ENCODE data around the gene CBR3. TPM values are rescaled to one million over a fixed set of nuclear protein-coding genes. Genes with fewer than 3 reads are reported as not detected.

The CBR3 gene
- total and polyA plus RNA-seq, 2 of the 13 experiments (the other 11 are each of a cell fraction or from before 2014, with no cell fraction given) = not detected

DNA sequence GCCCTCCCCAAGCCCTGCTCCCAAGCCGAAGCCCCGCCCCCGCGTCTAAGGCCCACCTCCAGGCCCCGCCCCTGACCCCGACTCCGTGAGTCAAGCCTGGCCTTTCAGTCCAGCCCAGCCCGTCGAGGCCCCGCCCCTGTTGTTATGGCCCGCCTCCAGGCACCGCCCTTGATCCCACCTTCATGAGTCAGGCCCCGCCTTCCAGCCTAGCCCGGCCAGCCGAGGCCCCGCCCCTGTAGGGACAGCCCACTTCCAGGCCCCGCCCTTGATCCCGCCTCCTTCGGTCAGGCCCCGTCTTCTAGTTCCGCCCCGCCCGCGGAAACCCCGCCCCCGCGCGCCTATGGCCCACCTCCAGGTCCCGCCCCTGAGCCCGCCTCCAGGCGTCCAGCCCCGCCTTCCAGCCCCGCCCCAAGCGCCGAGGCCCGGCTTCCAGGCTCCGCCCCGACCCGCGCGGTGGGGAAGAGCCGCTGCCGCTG is 21.5 kb downstream of the CBR3 start (continued):
- TF ChIP-seq, protein P1, sequence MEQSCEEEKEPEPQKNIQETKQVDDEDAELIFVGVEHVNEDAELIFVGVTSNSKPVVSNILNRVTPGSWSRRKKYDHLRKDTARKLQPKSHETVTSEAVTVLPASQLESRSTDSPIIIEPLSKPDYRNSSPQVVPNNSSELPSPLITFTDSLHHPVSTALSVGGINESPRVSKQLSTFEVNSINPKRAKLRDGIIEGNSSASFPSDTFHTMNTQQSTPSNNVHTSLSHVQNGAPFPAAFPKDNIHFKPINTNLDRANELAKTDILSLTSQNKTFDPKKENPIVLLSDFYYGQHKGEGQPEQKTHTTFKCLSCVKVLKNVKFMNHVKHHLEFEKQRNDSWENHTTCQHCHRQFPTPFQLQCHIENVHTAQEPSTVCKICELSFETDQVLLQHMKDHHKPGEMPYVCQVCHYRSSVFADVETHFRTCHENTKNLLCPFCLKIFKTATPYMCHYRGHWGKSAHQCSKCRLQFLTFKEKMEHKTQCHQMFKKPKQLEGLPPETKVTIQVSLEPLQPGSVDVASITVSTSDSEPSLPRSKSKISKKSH (CRISPR knock-in tag; IDR thresholded peaks at IDR 0.05; ENCODE audit: borderline replicate concordance) = no peak
- TF ChIP-seq, protein P2, sequence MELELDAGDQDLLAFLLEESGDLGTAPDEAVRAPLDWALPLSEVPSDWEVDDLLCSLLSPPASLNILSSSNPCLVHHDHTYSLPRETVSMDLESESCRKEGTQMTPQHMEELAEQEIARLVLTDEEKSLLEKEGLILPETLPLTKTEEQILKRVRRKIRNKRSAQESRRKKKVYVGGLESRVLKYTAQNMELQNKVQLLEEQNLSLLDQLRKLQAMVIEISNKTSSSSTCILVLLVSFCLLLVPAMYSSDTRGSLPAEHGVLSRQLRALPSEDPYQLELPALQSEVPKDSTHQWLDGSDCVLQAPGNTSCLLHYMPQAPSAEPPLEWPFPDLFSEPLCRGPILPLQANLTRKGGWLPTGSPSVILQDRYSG (CRISPR knock-in tag; IDR thresholded peaks at IDR 0.05) = no peak

DNA sequence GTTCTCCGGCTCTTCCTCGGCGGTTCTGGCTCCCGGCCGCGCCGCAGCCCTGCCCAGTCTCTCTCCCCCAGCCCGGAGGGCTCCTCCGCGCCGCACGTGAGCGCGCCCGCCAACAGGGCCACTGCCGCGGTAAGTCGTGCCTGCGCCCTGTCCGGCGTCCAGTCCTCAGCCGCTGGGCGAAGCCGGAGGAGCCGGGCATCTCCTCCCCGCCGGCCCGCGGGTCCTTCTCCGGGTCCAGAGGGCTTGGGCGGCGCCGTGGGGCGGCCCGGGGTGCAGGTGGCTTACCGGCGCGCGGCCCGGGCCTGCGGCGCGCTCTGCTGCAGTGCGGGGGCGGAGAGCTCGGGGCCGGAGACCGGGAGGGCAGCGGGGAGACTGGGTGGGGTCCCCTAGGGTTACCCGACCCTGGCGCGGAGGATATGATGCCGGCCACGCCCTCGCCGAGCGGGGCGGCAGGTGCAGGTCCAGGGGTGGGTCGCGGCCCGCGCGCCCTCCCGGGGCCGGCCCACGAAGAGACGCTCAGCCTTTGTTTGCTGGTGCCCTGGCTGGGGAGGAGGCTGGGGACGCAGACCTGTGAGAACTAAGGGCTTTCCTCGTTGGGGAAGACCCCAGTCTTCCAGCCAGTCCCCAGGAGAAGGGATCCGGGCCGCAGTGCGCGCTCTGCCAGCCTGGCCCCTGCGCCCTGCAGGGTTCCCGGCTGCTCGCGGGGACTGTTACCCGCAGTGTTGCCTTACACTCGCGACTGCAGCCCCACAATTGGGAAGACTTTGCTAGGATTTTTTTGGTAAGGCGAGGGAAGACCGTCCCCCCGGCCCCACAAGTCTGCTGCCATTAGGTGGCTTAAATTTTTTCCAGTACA is 22.2 kb downstream of the CBR3 start, which contains the start of gene DOP1B:
Gene DOP1B (plus strand): TSS at position 10 of the 856 bp plus-strand sequence. CDS start 7,910 bp downstream, outside the sequence.
- no TSS peak for BruUV-seq (replicated peaks)
- ChIA-PET CTCF (ENCODE audit: low intra/inter-chr PET ratio, low total read pairs) (interaction anchor here (2.3 kb wide), 1 partner anchor 53 kb away, joined by 10 read pairs; no protein-coding TSS in a partner anchor), POLR2A (interaction anchor here (2.2 kb wide), 1 partner anchor 163 kb away, joined by 15 read pairs; the partner anchor contains the start of gene MORC3)
- H3K9me3 ChIP-seq (ENCODE audit: low read length) = no peaks in the 10 kb centered on the region
- peak within 1 kb of the TSS; percentile 85 to 91 (median 87) for H3K4me3 ChIP-seq (replicated peaks in 1 of 3; ENCODE audit: insufficient read depth in 1 of 3, low read depth in 2 of 3, low read length in 3 of 3)
- H3K9ac ChIP-seq (ENCODE audit: insufficient read depth, low read depth, low read length) = peak within 1 kb of the TSS; percentile 75
- in situ Hi-C loops (cut with HindIII; ENCODE audit: extremely low pct_ligation_motif_present, low pct_unique_long_range_greater_than_20kb) (loop anchor here (5.0 kb wide), 1 partner anchor 50 kb away; no protein-coding TSS in a partner anchor), intact Hi-C loops (cut with micrococcal nuclease; ENCODE audit: unreplicated experiment) (loop anchor here (2.0 to 5.0 kb wide), 2 partner anchors 78 to 230 kb away; partner anchors contain the start of gene CHAF1B)
- peak; percentile 70 for ATAC-seq
- no peaks in the 10 kb centered on the region for H3K79me2 ChIP-seq (ENCODE audit: insufficient read depth, low read length)
- no peak within 1 kb of the TSS for H2AFZ ChIP-seq (ENCODE audit: low read length)
- H3K27ac ChIP-seq (ENCODE audit: extremely low read length, insufficient read depth, low read length) = peak within 1 kb of the TSS; percentile 81
- peaks cover 0 to 5% of the 10 kb centered on the region in 2 experiments; a peak in 1 of 5 replicates for H3K27me3 ChIP-seq (ENCODE audit: control insufficient read depth in 1 of 2, insufficient read depth in 2 of 2, low read length in 2 of 2)
- no peaks in the 10 kb centered on the region for H4K20me1 ChIP-seq (ENCODE audit: insufficient read depth, low read length)
- H3K36me3 ChIP-seq (replicated peaks in 1 of 2; ENCODE audit: control insufficient read depth in 1 of 2, insufficient read depth in 2 of 2, low read length in 2 of 2) = no peaks in the 10 kb centered on the region
- FAIRE-seq = no peak
- peak within 1 kb of the TSS; percentile 96 for H3K4me2 ChIP-seq (ENCODE audit: low read depth, low read length)
- no peak for DNase-seq (ENCODE audit: low spot score)
- no CpG with 5 or more reads among the region's 83 CpGs for WGBS (ENCODE audit: low lambda C conversion rate)
- peaks cover 17% of the 10 kb centered on the region for H3K4me1 ChIP-seq (ENCODE audit: insufficient read depth, low read length)
- no peak for TF ChIP-seq KDM6A (CRISPR knock-in tag; IDR thresholded peaks at IDR 0.05; ENCODE audit: low read depth)
- TF ChIP-seq ZNF589 (CRISPR knock-in tag; conservative IDR thresholded peaks at IDR 0.05) = no peak
- TF ChIP-seq, protein P3, sequence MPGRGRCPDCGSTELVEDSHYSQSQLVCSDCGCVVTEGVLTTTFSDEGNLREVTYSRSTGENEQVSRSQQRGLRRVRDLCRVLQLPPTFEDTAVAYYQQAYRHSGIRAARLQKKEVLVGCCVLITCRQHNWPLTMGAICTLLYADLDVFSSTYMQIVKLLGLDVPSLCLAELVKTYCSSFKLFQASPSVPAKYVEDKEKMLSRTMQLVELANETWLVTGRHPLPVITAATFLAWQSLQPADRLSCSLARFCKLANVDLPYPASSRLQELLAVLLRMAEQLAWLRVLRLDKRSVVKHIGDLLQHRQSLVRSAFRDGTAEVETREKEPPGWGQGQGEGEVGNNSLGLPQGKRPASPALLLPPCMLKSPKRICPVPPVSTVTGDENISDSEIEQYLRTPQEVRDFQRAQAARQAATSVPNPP (CRISPR knock-in tag; IDR thresholded peaks at IDR 0.05) = no peak
- no peak for TF ChIP-seq ZNF737 (CRISPR knock-in tag; IDR thresholded peaks at IDR 0.05; ENCODE audit: borderline replicate concordance)
- no peak for TF ChIP-seq ZFP62 (CRISPR knock-in tag; IDR thresholded peaks at IDR 0.05)
- TF ChIP-seq, protein P4, sequence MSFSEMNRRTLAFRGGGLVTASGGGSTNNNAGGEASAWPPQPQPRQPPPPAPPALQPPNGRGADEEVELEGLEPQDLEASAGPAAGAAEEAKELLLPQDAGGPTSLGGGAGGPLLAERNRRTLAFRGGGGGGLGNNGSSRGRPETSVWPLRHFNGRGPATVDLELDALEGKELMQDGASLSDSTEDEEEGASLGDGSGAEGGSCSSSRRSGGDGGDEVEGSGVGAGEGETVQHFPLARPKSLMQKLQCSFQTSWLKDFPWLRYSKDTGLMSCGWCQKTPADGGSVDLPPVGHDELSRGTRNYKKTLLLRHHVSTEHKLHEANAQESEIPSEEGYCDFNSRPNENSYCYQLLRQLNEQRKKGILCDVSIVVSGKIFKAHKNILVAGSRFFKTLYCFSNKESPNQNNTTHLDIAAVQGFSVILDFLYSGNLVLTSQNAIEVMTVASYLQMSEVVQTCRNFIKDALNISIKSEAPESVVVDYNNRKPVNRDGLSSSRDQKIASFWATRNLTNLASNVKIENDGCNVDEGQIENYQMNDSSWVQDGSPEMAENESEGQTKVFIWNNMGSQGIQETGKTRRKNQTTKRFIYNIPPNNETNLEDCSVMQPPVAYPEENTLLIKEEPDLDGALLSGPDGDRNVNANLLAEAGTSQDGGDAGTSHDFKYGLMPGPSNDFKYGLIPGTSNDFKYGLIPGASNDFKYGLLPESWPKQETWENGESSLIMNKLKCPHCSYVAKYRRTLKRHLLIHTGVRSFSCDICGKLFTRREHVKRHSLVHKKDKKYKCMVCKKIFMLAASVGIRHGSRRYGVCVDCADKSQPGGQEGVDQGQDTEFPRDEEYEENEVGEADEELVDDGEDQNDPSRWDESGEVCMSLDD (CRISPR knock-in tag; IDR thresholded peaks at IDR 0.05; ENCODE audit: borderline replicate concordance) = no peak
- TF ChIP-seq JUND (CRISPR knock-in tag; IDR thresholded peaks at IDR 0.05) = no peak
- TF ChIP-seq ZNF883 (CRISPR knock-in tag; IDR thresholded peaks at IDR 0.05; ENCODE audit: not compliant biosample characterization) = no peak
- TF ChIP-seq, protein P5, sequence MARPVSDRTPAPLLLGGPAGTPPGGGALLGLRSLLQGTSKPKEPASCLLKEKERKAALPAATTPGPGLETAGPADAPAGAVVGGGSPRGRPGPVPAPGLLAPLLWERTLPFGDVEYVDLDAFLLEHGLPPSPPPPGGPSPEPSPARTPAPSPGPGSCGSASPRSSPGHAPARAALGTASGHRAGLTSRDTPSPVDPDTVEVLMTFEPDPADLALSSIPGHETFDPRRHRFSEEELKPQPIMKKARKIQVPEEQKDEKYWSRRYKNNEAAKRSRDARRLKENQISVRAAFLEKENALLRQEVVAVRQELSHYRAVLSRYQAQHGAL (CRISPR knock-in tag; IDR thresholded peaks at IDR 0.05; ENCODE audit: not compliant biosample characterization) = no peak
- no peak for TF ChIP-seq MAFG (CRISPR knock-in tag; IDR thresholded peaks at IDR 0.05)
- TF ChIP-seq ZSCAN25 (CRISPR knock-in tag; IDR thresholded peaks at IDR 0.05) = no peak
